Stimulated activated CD4-positive, alpha-beta T cell treated with anti-CD3 and anti-CD28 coated beads, Interleukin-2, amount 100 ng/mL, for 24 hours (primary cell): ENCODE data around the gene OR5AU1.
"Not testable (repeated sequence)": the region's sequence is repeated elsewhere in the genome, so short reads cannot be mapped to it uniquely, and the experiment has no call there.

Experiments used
- DNase-seq, 2 donors: peaks; one replicate each; pipeline ENCODE4 v3.0.0-alpha.2; 2020

OR5AU1 gene

GRCh38 chr14:21169573-21169972, 13.7 kb upstream of the OR5AU1 start:
- DNase-seq: no peak

- DNase-seq: no peak
Measured at GRCh38 chr14:21168055-21168454, 12.2 kb upstream of the OR5AU1 start.

DNA sequence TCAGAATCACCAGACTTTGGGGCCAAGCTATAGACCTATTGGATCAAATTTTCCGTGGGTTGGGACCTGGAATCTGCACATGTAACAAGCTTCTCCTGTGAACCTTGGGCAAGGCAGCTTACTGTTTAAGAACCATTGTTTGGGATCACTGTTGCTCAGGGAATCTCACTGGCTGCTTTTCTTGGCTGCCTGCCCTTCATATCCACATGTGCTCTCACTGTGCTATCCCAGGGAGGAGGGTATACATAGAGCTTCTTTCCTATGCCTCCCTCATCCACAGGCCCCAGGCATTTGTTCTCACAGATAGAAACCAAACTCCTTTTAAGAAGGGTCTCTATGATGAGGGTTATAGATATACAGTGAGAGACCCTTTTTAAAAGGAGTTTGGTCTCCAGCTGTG, 9.8 kb upstream of the OR5AU1 start:
- not testable (repeated sequence) for DNase-seq

DNA sequence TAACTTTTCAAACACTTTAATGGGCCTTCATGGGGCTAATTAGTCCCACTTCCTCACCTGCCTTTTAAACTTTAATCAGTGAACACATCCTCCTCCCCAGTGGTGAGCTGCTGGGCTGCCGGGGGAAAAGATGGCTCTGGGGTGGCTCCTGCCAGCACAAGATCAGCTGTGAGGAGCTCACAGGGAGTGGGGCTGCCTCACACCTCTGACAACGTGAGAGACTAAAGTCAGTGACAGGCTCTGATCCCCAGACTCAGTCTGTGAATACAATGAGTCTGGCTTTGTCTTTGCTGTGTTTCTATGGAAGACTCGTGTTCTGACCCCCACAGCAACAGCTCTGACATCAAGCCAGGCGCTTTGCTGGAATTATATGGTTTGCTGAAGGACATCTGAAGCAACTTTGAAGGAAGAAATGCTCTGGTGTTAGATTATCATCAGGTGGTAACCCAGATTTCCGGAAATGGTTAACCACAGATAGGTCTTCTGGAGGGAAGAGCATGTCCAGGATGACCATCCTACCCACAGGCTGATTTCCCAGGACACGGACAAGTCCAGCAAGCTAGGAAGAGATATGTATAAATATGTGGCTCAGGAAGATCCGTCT, 9.2 kb upstream of the OR5AU1 start:
- not testable (repeated sequence) for DNase-seq

GRCh38 chr14:21163871-21164291, 8.0 kb upstream of the OR5AU1 start:
- DNase-seq: no peak

GRCh38 chr14:21162081-21162480, 6.2 kb upstream of the OR5AU1 start:
- DNase-seq: no peak

DNA sequence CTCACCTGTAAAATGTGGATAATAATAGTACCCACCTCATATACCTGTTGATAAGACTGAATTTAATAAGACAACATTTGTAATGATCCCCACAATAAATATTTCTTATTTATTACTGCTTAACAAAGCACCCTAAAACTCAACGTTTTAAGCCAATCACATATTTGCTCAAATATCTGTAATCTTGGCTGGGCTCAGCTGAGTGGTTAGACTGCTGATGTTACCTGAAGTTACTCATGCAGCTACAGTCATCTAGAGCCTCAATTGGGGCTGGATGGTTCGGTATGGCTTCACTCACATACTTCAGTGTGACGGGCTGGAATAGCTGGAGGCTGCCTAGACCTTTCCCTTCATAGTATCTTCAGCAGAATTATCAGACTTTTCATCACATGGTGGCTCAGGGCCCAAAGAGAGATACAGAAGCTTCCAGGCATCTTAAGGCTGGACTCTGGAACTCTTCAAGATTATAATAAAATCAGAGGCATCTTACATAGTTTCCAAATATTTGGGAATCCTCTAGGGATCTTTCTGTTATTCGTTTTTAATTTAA, 4.3 kb upstream of the OR5AU1 start:
- no peak for DNase-seq

DNA sequence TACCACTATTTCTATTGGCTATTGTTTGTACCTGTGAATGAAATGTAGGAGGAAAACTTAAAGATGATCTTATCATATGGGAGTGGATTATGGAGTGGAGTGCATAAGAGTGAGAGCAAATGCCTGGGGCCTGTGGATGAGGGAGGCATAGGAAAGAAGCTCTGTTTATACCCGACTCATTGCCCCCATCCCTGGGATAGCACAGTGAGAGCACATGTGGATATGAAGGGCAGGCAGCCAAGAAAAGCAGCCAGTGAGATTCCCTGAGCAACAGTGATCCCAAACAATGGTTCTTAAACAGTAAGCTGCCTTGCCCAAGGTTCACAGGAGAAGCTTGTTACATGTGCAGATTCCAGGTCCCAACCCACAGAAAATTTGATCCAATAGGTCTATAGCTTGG, 2.3 kb upstream of the OR5AU1 start:
- not testable (repeated sequence) for DNase-seq

DNA sequence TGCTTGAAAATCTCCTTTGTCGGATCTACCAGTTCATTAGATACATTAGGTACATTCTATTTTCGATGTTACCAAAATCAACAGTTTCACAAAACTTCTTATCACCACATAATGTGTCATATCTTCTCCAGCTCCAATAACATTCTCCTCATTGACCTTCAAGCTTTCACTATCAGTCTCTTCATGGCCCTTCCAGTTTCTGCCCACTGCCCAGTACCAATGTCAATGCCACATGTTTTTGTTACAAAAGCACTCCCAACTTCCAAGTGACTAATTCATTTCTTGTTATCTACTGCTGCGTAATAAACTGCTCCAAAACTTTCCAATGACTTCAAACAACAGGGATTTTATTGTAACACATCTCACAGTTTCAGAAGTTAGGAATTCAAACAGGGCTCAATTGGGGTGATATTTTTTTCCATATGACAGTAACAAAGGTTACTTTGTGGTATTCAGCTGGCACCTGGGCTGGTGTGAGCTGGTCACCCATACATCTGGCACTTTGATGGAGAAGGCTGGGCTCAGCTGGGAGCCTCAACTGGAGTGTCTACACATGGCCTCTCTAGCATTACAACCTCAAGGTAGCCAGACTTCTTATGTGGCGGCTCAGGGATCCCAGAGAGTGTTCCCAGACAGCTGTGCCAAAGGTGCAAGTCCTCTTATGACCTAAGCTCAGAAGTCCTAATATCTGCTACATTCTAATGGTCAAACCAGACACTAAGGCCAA, 6.1 kb downstream of the OR5AU1 start:
- no peak for DNase-seq

GRCh38 chr14:21145437-21145836, 10.4 kb downstream of the OR5AU1 start:
- no peak for DNase-seq

- DNase-seq: no peak
Measured at GRCh38 chr14:21142357-21142756, 13.5 kb downstream of the OR5AU1 start.

DNA sequence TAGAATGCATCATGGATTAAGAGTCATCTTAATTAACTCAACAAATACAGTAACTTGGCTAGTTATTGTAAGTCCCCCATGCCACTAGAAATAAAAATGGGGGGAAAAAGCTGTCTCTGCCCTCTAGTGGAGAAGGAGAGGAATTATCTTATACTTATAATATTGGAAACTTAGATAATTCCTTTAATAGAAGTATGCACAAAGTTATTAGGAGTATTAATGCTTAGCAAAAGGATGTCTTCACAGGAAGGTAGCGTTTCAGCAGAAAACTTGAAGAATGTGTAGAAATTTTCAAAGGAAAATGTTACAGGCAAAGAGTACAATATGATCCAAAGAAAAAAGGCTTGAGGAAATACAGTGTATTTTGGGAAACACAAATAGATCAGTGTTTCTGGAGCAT, 19.8 kb downstream of the OR5AU1 start:
- DNase-seq: no peak

DNA sequence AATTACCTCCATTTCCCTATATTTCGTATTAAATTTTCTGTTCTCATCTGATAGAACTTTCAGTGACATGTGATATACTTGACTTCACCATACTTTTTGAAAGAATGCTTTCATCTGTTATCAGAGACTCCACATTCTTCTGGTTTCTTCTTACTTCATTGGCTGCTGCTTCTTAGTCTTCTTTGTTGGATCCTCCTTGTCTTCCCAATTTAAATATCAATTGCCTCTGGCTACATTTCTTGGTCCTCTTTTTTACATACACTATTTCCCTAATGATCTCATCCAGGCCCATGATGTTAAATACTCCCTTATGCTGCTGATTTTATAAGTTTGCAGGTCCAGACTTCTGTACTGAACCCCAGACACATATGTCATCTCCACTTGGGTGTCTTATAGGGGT, 22.0 kb downstream of the OR5AU1 start:
- DNase-seq: no peak

- DNase-seq: no peak
Measured at GRCh38 chr14:21123429-21123828, 32.4 kb downstream of the OR5AU1 start.

DNA sequence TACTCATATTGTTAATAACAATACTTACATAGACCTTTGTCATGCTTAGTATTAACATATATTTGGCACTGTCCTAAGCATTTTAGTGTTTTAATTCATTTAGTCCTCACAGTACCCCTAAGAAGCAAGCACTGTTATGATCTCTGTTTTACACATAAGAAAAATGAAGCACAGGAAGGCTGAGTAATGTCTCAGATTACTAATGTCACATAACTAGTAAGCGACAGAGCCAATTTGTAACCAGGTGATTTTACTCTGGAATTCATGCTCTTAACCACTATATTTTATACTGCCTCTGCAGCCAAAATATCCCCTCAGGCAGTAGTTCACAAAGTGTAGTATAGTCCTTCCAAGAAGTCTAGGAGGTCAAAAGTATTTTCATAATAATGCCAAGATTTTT, 34.7 kb downstream of the OR5AU1 start:
- no peak for DNase-seq

- DNase-seq: no peak
Measured at GRCh38 chr14:21120686-21121085, 35.2 kb downstream of the OR5AU1 start.

DNA sequence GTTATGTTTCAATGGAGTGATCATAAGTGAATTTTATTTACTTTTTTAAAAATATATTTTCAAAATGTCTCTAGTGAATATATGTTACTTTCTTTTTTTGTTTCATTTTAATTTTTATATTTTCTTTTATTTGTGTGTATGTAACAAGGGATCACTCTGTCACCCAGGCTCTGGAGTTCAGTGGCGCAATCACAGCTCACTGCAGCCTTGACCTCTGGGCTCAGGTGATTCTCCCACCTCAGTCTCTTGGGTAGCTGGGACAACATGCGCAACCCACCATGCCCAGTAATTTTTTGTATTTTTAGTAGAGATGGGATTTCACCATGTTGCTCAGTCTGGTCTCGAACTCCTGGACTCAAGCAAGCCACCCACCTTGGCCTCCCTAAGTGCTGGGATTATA, 36.9 kb downstream of the OR5AU1 start:
- DNase-seq: no peak

DNA sequence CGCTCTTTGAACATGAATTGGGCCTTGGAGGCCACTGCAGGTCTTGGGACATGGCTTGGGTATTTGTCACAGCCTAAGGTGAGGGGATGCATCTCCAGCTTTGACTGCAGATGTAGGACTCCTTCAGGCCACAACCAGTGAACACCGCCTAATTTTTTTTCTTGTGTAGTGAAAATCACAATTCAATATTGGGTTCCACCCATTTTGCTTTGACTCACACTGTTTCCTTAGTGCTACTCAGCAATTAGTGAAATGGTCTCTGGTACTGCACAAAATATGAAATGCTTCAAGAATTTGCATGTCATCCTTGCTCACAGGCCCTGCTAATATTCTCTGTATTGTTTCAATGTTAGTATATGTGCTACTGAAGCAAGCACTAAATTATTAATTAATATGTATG, 42.5 kb downstream of the OR5AU1 start:
- no peak for DNase-seq

GRCh38 chr14:21112255-21112654, 43.6 kb downstream of the OR5AU1 start:
- DNase-seq: no peak

DNA sequence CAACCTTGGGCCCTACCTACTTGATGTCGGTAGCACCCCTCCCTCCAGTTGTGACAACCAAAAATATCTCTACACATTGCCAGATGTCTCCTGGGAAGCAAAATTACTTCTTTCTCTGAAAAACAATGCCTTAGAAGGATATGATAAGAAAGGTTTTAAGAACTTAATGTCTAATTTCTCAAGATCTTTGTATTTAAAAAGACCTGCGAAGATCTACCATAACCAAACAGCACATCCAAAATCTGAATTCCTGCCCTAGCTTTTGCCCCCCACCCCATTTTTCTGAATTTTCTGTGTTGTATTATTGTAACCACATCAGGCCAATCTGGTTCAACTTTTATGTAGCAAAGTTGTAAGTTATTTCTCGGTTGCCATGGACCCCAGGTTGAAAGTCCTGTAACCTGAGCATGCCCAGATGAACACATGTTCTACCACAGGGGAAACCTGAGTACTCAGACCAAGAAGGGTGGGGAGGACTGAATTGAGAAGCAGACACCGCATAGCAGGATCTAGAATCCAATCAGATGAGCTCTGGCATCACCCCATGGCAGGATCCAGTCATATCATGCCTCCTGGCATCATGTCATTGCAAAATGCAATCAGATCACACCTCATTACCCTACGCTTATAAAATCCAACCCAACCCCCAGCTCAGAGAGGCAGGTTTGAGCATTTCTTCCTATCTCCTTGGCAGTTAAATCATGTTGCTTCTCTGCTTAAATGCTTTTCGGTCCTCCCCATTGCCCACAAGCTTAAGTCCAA, 46.3 kb downstream of the OR5AU1 start:
- DNase-seq: no peak

DNA sequence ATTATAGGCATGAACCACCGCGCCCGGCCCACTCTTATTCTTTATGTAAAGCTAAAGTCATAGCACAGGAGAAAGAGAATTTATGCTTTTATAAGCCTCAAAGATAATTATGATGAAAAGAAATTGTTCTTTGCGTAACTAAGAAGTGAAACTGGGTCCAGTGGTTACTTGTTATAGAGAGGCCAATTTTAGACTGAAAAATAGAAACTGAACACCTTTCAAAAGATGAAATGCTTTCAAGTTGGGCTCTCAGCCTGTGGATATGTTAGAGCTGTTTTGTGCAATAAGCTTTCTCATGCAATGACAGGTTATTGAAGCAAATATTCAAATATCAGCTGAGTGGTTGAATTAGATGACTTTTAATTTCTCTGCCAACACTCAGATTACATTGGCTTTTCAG, 47.1 kb downstream of the OR5AU1 start:
- no peak for DNase-seq

- DNase-seq: no peak
Measured at GRCh38 chr14:21107283-21107800, 48.5 kb downstream of the OR5AU1 start.

- DNase-seq: peak; percentile 82 to 84
Measured at GRCh38 chr14:21106498-21107282, 49.2 kb downstream of the OR5AU1 start.
